Embryonic facial prominence (tissue), 1 donor: ENCODE data around the gene RAMACL.

ENCODE experiments used
- DNase-seq: peaks from one replicate; pipeline ENCODE4 v3.0.0-alpha.2; 2016; ENCODE audit errors: extremely low spot score

Gene RAMACL

GRCh38 chr6:166618251-166618650, 31.8 kb upstream of the RAMACL start:
- no peak for DNase-seq

- DNase-seq = no peak
Observed at GRCh38 chr6:166617359-166617758, 30.9 kb upstream of the RAMACL start.

GRCh38 chr6:166616261-166617238, 30.1 kb upstream of the RAMACL start:
- no peak for DNase-seq

- DNase-seq = no peak
Observed at GRCh38 chr6:166615059-166615770, 28.7 kb upstream of the RAMACL start.

- DNase-seq = no peak
Observed at GRCh38 chr6:166614589-166614988, 28.1 kb upstream of the RAMACL start.

- DNase-seq = no peak
Observed at GRCh38 chr6:166614171-166614583, 27.7 kb upstream of the RAMACL start.

GRCh38 chr6:166613027-166613426, 26.5 kb upstream of the RAMACL start:
- no peak for DNase-seq

GRCh38 chr6:166612471-166612881, 26.0 kb upstream of the RAMACL start:
- DNase-seq = no peak

- no peak for DNase-seq
Observed at GRCh38 chr6:166611631-166612030, 25.2 kb upstream of the RAMACL start.

- DNase-seq = no peak
Observed at GRCh38 chr6:166610069-166610468, 23.6 kb upstream of the RAMACL start.

GRCh38 chr6:166608774-166609173, 22.3 kb upstream of the RAMACL start:
- DNase-seq = no peak

- DNase-seq = no peak
Observed at GRCh38 chr6:166605752-166606151, 19.3 kb upstream of the RAMACL start.

GRCh38 chr6:166604911-166605310, 18.4 kb upstream of the RAMACL start:
- no peak for DNase-seq

- no peak for DNase-seq
Observed at GRCh38 chr6:166604328-166604727, 17.9 kb upstream of the RAMACL start.

GRCh38 chr6:166603043-166603690, 16.7 kb upstream of the RAMACL start:
- no peak for DNase-seq

- no peak for DNase-seq
Observed at GRCh38 chr6:166601956-166602355, 15.5 kb upstream of the RAMACL start.

GRCh38 chr6:166600931-166601330, 14.5 kb upstream of the RAMACL start:
- no peak for DNase-seq

- DNase-seq = no peak
Observed at GRCh38 chr6:166599205-166599604, 12.7 kb upstream of the RAMACL start.

- no peak for DNase-seq
Observed at GRCh38 chr6:166598441-166599138, 12.1 kb upstream of the RAMACL start.

- DNase-seq = no peak
Observed at GRCh38 chr6:166597711-166598440, 11.4 kb upstream of the RAMACL start.
